ENCODE measurements around the gene CAMTA1.

DNA sequence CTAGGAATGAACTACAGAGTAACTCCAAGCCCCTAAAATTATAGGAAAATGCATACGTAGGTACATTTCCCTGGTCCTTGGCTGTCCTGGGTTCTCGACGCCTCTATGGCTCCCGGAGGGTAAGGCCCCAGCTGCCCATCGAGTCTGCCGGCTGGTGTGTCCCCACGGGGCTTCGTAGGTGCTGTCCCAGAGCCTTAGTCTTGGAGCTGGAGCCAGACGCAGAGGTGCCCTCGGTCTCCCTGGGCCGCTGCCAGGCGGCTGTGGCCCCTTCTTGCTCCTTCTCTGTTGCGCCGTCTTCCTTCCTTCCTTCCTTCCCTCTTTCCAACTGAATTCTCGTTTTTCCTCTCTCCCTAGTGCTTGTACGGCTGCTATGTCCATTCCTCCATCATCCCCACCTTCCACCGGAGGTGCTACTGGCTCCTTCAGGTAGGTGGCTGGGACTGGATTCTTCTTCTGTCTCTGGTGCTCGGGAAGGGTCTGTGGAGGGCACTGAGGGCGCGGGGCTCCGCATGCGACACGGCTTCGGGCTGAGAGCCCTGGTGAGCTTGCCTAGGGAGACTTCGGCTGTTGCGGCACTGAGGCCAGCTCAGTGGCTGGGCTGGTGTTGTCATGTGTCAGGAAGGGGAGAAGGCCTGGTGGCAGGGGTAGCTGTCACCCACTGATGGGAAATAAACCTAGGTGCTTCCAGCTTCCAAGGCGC is 682.4 kb downstream of the CAMTA1 start:
- no peak for TF ChIP-seq CTCF (conservative IDR thresholded peaks at IDR 0.05; ENCODE audit: low read length)
- TF ChIP-seq EZH2phosphoT487 (IDR thresholded peaks at IDR 0.05; ENCODE audit: borderline replicate concordance, low read depth, low read length) = no peak
